Measurements from ENCODE around the gene SEPTIN10. TPM values are rescaled to one million over a fixed set of nuclear protein-coding genes. Genes with fewer than 3 reads are reported as not detected.

SEPTIN10 gene
- total RNA-seq, 1 donor from 2014 or later = 99.5 TPM

DNA sequence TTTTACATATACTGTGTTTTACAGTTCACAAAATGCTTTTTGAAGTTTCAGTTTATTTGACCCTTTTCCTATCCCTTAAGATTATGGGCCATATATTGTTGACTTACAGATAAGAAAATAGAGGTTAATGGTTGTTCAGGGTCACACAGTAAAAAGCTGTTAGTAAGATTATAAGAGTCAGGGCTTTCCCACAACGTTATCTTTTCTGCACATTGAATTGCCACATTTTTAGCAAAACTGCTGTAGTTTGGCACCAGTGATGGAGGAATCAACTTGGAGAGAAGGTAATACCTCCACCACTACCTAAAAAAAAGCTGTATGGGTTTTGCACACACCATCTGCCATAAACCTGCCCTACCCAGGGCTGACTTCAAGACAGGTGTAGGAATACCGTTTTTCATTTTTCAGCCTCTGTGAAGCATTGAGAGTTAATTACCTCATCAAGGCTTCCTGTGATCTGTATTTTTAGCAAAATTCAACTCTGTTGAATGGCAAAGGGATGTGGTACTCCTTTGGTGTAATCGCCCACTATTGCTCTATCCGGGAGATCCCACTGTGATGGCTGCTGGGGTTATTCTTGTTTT lies 5.4 kb upstream of the SEPTIN10 start:
- no peak for DNase-seq (ENCODE audit: low read depth, low spot score)
- H3K4me1 Mint-ChIP-seq = peaks cover 25% of the 10 kb centered on the region
- H3K27ac Mint-ChIP-seq (ENCODE audit: unreplicated experiment) = no peak overlapping the region
- no peaks in the 10 kb centered on the region for H3K36me3 Mint-ChIP-seq (ENCODE audit: low read depth)
- H3K4me3 Mint-ChIP-seq = peak overlapping the region; percentile 58
- peaks cover 13% of the 10 kb centered on the region for H3K27me3 Mint-ChIP-seq (ENCODE audit: low read depth)
- TF ChIP-seq, protein P1, sequence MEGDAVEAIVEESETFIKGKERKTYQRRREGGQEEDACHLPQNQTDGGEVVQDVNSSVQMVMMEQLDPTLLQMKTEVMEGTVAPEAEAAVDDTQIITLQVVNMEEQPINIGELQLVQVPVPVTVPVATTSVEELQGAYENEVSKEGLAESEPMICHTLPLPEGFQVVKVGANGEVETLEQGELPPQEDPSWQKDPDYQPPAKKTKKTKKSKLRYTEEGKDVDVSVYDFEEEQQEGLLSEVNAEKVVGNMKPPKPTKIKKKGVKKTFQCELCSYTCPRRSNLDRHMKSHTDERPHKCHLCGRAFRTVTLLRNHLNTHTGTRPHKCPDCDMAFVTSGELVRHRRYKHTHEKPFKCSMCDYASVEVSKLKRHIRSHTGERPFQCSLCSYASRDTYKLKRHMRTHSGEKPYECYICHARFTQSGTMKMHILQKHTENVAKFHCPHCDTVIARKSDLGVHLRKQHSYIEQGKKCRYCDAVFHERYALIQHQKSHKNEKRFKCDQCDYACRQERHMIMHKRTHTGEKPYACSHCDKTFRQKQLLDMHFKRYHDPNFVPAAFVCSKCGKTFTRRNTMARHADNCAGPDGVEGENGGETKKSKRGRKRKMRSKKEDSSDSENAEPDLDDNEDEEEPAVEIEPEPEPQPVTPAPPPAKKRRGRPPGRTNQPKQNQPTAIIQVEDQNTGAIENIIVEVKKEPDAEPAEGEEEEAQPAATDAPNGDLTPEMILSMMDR (conservative IDR thresholded peaks at IDR 0.05) = no peak
- no peaks in the 10 kb centered on the region for H3K9me3 Mint-ChIP-seq

DNA sequence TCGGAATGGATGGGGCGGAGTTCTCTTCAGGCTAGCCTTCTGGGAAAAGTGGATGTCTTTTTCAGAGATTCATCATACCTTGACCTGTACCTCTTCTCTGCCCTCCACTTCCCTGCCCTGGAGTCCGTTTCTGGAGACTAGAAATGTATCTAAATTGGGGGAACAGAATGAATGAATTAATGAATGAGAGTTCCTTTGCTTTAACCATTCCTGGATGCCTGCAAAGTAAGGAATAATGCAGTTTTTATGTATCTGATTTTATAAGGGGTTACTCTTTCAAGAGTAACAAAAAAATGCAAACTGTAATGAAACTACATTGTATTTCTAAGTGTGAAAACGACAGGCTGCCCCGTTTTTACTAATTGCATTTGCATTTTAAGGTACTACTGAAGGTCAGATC lies 2.4 kb upstream of the SEPTIN10 start:
- Mint-ChIP-seq H3K9me3 (no peaks in the 10 kb centered on the region), H3K36me3 (ENCODE audit: low read depth) (no peaks in the 10 kb centered on the region), H3K4me3 (peak overlapping the region; percentile 91), H3K4me1 (peaks cover 44% of the 10 kb centered on the region), H3K27me3 (ENCODE audit: low read depth) (peaks cover 16% of the 10 kb centered on the region), H3K27ac (ENCODE audit: unreplicated experiment) (no peak overlapping the region)
- TF ChIP-seq, protein P1 (conservative IDR thresholded peaks at IDR 0.05) = no peak
- no peak for DNase-seq (ENCODE audit: low read depth, low spot score)

DNA sequence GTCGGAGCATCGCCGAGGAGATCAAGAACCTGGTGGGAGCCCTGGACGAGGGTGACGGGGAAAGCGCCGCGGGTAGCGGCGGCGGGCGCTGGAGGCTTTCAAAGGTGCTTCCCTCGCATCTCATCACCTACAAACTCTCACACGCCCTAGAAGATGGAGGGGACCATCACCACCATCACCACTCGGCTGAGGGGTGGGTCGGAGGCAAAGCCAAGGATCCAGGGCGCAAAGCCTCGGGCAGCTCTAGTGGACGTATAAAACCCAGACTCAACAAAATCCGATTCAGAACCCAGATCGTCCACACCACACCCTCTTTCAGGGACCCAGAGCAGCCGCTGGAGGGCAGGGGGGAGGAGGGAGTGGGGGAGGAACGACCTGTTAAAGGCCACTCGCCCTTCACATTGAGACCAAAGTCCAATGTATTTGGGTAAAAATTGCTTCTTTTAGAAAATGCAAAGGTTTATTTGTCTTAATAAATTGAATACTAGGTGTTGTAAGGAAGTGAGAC lies 1.9 kb upstream of the SEPTIN10 start:
- TF ChIP-seq, protein P1 (conservative IDR thresholded peaks at IDR 0.05) = no peak
- Mint-ChIP-seq H3K4me1 (peaks cover 49% of the 10 kb centered on the region), H3K27ac (ENCODE audit: unreplicated experiment) (no peak overlapping the region), H3K36me3 (ENCODE audit: low read depth) (no peaks in the 10 kb centered on the region), H3K27me3 (ENCODE audit: low read depth) (peaks cover 16% of the 10 kb centered on the region), H3K4me3 (peak overlapping the region; percentile 91), H3K9me3 (no peaks in the 10 kb centered on the region)
- no peak for DNase-seq (ENCODE audit: low read depth, low spot score)

DNA sequence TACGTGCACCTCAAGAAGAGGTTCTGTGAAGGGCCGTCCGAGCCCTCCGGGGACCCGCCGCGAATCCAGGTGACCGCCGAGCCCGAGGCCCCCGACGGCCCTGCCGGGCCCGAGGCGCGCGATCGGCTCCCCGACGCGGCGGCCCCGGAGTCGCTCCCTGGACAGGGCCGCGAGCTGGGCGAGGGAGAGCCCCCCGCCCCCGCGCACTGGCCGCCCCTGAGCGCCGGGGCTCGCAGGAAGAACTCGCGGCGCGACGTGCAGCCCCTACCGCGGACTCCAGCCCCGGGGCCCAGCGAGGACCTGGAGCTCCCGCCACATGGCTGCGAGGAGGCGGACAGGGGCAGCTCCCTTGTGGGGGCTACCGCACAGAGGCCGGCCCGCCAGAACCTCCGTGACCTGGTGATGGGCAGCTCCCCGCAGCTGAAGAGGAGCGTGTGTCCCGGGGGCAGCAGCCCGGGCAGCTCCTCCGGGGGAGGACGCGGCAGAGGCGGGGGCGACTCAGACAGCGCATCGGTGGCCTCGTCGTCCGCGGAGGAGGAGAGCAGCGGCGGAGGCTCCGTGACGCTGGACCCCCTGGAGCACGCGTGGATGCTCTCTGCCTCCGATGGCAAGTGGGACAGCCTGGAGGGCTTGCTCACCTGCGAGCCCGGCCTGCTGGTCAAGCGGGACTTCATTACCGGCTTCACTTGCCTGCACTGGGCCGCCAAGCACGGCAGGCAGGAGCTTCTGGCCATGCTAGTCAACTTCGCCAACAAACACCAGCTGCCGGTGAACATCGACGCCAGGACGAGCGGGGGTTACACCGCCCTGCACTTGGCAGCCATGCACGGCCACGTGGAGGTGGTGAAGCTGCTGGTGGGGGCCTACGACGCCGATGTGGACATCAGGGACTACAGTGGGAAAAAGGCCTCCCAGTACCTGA lies 1.2 kb upstream of the SEPTIN10 start:
- no peaks in the 10 kb centered on the region for H3K9me3 Mint-ChIP-seq
- peaks cover 52% of the 10 kb centered on the region for H3K4me1 Mint-ChIP-seq
- H3K27ac Mint-ChIP-seq (ENCODE audit: unreplicated experiment) = no peak overlapping the region
- TF ChIP-seq, protein P1 (conservative IDR thresholded peaks at IDR 0.05) = no peak
- H3K27me3 Mint-ChIP-seq (ENCODE audit: low read depth) = peaks cover 16% of the 10 kb centered on the region
- peak overlapping the region; percentile 91 for H3K4me3 Mint-ChIP-seq
- H3K36me3 Mint-ChIP-seq (ENCODE audit: low read depth) = no peaks in the 10 kb centered on the region
- DNase-seq (ENCODE audit: low read depth, low spot score) = peak; percentile 22

DNA sequence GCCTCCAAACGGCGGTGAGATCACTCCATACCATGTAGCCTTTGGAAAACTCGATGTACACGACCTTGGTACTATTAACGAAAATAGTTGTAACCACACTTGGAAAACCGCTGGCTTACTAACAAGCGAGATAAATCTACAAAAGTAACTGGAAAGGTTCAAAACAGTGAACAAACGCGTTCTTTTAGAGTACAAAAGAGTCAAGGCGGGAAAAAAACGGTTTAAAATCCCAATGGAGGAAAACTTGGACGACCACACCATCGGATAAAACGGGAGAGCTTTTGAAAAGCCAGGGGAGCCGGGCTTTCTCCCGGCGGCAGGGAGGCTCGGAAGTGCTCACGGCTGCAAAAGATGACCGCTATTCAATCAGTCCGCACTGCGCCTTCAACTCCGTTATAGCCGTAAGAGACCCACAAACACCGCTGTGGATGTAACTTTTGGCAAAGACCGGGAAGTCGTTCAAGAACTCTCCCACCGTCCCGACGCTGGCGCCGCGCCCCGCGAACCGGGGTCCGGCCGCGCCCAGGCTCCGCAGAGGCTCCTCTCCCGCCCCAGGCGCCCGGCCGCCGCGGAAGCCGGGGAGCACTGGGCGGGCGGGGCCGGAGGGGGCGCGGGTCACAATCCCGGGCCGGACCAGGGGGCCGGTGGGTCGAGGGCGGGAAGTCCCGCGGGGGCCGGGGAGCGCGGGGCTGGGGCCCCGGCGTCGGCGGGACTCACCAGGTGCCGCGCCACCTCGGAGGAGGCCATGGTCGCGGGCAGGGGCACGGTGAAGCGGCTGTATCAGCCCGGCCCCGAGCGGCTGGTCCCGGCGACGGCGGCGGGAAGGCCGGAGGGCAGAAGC lies 465 bp downstream of the SEPTIN10 start:
- Mint-ChIP-seq H3K9me3 (no peaks in the 10 kb centered on the region), H3K36me3 (ENCODE audit: low read depth) (peaks cover 2% of the 10 kb centered on the region), H3K4me1 (peaks cover 66% of the 10 kb centered on the region), H3K27me3 (ENCODE audit: low read depth) (peaks cover 16% of the 10 kb centered on the region), H3K27ac (ENCODE audit: unreplicated experiment) (peak overlapping the region; percentile 97), H3K4me3 (peak overlapping the region; percentile 98)
- DNase-seq (ENCODE audit: low read depth, low spot score) = no peak
- TF ChIP-seq, protein P1 (conservative IDR thresholded peaks at IDR 0.05) = no peak
